HG03095 (cell line): Measurements from ENCODE around the gene INPP5A.

Source experiments
- ATAC-seq: cut with Tn5 transposase; IDR thresholded peaks from one replicate; pipeline ENCODE4 v1.9.1; 2021; ENCODE audit warnings: moderate library complexity; ENCODE audit not compliant: unreplicated experiment

INPP5A gene

DNA sequence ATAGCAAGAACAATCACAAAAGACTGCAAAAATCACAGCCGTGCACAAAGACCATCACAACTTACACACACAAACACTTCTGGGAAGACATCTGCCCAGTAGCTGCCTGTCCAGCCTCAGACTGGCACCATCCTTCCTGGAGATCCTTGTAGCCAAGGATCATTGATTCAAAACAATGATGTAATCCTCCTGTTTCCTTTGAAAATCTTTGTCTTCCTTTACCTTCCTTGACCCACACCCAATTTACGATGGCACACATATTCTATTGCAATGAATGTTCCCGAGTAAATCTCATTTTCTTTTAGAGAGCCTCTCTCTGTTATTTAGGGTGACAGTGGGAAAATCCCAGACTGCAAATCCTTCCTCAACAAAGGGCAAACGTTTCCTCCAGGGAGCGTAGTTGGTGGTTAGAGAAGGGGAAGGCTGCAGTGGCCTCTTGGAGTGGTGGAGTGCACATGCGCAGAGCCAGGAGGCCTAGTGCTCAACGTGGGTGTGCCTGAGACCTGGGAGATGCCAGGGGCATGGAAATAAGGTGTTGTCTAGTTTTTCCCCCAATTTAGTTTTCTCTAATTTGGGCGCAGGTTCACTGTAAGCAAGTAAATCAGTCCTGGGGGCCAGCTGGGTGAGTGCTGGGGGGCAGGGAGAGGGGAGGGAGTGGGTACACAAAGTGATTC, 3.1 kb upstream of the INPP5A start:
- no peak for ATAC-seq

DNA sequence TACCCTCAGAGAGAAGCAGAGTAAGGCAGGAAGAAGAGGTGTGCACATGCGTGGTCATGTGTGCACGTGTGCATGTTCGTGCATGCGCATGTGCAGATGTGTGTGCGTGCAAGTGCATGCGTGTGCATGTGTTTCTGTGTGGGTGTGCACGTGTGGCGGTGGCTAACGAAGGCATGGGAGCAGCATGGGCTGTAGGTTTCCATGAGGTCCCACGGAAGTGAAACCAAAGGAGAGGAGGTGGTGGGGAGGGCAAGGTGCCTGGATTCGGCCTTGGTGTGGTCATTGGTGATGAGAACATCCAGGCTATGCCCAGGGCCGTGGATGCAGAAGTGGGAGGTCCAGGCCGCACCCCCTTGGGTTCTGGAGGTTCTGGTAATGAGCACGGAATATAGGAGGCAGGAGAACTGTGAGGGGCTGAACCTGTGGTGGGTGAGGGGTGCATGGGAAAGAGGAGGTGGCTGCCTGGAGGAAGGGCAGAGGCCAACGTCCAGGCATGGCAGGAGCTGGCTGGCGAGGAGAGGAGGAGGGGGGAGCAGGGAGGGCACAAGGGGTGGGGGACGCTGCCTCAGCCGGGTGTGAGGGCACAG, 2.4 kb upstream of the INPP5A start:
- ATAC-seq, result no peak

DNA sequence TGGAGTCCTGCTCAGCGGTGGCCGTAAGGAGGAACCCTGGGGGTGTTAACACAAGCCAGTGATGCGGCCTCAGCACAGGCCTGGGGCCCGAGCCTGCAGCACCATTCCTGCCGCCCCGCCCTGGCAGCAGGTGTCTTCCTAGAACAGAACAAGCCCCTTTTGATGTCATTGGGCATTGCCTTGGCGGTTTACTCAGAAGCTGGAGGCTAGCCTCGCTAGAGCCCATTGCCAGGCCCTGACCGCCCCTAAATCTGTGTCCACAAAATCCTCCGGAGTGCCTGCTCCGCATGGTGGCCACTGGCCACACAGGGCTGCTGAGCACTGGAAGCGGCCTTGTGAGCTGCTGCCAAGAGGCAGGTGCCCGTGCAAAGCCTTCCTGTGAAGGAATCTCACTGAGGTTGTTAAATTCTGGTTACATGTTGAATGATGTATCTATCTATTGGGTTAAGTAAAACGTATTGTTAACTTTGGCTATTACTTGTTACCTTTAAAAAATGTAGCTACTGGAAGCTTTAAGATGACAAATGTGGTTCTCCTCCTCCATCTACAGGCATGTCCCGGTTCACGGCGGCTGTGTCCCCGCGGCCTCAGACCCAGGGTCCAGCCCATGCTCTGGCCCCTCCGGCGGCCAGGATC, 1.2 kb upstream of the INPP5A start:
- ATAC-seq, result no peak

DNA sequence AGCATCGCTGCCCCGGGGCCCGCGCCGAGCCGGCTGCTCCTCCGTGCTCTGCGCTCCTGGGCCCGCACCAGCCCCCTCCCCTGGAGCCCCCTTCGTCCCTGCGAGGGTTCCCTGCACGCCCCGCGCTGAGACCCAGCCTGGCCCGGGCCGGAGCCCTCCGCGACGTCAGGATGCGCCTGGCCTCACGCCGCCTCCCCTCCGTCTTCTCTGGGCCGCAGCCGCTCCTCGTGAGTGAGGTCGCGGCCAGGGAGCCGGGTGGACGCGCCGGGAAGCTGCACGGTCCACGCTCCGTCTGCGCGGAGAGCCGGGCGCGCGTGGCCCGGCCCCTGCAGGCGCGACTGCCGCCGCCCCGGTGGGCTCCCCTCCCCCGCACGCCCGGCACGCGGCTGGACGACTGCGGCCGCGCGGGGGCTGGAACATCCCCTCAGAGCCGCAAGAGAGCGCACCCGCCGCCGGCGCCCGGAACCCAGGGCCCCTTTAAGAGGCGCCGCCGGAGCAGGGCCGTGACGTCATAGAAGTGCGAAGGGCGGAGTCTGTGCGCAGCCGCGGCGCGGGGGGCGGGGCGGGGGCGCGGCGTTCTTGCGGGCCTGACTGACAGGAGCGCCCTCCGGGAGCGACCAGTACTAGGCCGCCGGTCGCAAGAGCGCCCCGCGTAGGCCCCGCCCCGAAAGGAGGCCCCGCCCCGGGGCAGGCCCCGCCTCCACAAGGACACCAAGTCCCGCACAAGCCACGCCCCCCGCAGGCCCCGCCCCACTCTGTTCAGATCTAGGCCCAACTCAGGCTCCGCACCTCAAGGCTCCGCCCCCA, 507 bp upstream of the INPP5A start:
- ATAC-seq, result peak; percentile 87

DNA sequence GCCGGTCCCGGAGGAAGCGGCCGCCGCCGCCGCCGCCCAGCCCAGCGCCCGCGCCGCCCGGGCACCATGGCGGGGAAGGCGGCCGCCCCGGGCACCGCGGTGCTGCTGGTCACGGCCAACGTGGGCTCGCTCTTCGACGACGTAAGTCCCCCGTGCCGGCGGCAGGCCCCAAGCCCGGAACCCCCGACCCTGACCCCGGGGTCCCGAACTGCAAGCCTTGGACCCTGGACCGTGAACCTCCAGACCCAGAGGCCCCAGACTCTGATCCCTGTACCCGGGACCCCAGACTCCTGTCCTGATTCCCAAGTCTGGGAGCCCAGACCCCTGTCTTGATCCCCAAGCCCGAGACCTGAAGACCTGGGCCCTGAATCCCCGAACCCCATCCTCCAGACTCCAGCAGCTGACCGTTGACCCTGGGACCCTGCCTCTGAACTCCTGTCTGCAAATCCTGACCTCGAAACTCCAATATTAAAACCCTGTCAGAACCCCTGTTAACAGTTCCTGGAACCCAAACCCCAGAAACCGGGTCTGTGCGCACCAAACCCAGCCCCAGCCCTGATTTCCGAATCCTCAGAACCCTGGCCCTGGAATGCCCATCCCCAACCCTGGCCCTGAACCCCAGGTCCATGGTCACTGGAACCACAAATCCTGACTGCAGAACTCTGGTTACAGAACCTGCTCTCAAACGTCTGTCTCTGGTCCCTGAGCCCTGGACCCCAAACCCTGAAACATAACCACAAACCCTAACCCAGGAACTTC, 623 bp downstream of the INPP5A start:
- ATAC-seq, result no peak

DNA sequence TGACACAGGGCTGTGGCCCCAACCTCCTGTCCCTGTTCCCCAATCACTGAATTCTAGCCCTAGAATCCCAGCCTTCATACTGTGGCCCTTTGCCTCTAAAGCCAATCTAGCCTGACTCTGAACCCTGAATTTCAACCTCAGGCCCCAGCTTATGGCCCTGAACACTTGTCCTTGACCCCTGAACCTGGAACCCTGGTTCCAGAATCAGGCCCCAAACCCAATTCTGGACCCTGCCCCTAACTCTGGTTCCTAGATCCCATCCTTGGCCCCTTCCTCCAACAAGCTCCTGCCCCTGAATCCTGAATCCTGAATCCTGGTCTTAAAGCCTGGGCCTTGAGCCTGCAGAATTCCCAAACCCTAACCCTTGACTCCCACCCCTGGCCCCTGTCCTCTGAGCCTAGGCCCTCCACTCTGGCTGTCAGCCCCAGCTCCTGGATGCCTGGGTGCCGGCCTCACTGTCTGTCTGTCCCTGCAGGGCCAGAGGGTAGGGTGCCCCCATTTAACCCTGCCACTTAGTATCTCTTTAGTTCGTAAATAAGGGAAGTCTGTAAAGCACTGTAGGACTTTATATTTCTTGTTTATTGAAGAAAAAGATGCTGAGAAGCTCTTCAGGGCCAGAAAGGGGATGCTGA, 1.3 kb downstream of the INPP5A start:
- ATAC-seq, result no peak

DNA sequence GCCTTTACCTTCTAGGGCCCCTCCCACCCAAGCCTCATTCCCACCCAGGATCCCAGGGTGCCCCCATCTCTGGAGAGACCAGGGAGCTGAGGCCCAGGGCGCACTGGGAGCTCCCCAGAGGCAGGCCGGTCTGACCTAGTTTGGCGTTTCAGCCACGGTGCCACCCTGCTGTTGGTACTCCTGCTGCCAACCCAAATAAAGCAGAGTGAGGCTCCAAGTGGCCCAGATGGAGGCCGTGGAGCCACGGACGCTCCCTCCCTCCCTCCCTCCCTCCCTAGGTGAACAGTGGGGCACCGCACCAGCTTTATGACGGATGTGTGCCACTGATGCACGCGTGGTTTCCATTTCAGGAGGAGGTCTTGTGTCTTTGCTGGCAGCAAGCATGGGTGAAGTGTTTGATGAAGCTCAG, 1.8 kb downstream of the INPP5A start:
- ATAC-seq, result no peak

DNA sequence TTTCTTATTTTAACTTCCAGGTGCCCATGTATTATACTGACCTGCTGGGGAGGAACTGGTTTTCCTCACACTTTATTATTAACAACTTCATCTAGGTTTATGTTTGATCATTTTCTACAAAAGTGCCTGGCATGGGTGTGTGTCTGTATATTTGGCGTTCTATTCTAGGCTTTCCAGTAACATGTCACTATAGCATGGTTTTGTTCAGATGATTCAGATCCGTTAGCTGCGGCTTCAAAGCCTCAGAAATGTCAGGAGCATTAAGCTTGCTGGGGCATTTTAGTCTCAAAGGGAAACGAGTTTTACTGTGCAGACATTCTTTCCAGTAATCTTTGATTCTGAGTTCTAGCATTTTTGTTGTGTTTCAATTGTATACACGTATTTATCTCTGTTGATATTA, 2.3 kb downstream of the INPP5A start:
- ATAC-seq, result no peak

DNA sequence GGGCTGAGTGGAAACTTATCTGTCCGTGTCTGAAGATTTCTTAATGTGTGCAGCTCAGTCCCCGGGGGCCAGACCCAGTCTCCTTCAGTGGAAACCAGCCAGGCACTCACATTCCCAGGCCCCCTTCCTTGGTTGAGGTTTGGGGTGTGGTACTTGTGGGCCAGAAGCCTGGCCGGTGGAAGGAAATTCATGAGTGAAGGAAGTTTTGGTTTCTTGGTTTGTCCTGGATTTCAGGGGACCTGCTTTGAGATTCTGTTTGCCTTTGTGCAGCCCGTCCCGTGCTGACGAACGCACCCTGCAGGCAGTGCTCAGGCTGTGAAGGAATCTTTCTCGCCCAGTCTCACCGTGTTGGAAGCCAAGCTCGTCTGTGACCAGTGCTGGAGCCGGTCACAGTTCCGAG, 2.9 kb downstream of the INPP5A start:
- no peak for ATAC-seq

DNA sequence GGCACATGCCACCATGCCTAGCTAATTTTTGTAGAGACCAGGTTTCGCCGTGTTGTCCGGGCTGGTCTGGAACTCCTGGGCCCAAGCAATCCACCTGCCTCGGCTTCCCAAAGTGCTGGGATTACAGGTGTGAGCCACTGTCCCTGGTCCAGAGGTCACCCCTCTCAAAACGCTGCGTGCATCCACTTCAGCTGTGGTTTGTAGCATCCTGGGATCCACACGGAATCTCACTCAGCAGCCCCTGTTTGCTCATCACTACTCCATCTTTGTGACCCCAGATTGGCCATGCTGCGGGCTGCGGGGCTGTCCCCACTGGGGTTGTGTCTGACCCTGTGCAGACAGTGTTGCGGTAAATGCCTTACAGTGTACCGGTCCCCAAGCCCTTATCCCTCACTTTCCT, 3.5 kb downstream of the INPP5A start:
- ATAC-seq, result no peak

DNA sequence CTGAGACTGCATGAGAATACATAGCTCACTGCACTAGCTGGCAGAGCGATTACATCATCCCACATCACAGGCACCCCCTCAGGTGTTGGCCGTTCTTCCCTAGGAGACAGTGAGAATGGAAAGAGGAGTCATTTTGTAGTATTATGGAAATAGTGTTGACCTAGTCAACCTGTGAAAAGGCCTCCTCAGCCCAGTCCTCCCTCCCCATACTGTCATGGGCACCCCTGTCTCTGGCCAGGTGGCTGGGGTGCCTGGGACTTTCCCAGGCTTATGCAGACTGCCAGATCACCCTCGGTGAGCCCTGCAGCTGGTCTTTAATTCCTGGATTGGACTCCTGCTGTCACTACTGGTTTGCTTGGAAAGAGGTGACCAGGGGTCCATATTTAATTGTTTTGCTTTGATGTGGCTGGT, 4.0 kb downstream of the INPP5A start:
- no peak for ATAC-seq

DNA sequence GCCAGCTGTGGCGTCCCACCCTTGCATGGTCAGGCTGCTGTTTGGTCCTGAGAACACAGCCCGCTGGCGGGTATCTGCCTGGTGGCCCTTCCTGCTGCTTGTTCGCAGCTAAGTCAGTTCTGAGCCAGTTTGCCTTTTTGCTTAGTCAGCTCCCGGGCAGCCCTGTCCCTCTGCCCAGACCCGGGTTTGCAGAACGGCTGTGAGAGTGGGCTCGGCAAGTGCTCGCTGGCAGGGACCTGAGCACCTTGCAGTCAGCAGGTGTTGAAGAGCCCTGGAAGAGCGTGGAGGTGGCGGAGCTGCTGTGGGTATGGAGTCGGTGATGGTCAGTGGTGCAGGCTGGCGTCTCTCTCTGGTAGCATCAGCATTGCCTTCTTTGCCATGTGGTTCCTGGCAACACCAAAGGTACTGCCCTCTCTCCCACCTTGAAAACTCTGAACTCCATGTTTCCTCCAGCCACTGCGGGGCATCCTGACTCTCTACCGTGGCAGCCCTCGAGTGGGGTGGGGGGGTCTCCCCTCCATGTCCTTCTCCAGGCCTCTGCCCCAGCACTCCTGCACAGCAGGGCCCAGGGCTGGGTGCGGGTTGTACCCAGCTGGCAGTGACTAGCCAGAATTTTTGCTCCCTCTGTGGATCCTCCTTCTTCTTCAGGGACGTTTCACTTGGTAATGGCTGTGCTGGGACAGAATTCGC, 4.6 kb downstream of the INPP5A start:
- no peak for ATAC-seq

DNA sequence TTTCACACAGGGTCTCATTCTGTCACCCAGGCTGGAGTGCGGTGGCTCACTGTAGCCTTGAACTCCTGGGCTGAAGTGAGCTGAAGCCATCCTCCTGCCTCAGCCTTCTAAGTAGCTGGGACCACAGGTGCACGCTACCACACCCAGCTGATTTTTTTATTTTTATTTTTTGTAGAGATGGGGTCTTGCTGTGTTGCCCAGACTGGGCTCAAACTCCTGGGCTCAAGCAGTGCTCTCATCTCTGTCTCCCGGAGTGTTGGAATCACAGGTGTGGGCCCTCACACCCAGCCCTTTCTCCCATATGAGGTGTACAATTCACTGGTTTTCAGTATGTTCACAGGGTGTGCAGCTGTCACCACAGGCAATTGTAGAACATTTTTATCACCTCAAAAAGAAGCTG, 5.2 kb downstream of the INPP5A start:
- ATAC-seq, result no peak

DNA sequence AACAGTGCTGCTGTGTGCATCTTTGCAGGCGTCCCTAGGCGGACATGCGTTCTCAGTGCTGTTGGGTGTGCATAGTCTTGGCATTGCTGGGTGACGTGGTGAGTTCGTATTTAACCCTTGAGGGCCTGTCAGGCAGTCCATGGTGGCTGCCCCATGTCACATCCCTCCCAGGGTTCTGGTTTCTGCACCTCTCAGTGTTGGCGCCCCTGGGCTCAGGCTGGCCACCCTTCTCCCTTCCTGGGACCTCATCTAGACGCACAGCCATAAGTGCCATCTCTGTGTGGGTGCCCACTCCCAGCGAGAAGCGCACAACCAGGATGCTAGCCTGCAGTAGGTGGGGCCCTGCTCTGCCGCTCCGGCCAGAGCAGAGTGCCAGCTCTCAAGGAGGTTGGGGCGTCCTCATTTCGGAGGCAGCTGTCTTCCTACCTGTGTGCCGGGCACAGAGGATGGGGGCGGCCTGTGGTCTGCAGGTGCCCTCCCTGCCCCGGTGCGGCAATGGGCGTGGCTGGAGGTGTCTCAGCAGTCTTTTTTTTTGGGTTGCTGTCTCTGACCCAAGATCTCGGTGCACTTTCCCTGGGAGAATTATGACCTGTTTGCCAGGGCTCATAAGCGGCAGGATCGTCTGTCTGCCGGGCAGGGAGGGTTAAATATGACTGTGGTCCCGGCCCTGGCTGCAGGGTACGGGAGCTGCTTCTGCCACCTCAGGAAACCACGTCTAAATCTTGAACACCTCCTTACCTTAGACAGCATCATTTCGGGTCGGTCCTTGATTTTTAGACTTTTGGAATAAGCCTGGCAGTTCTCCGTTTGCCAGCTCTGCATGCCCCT, 6.5 kb downstream of the INPP5A start:
- ATAC-seq, result no peak

DNA sequence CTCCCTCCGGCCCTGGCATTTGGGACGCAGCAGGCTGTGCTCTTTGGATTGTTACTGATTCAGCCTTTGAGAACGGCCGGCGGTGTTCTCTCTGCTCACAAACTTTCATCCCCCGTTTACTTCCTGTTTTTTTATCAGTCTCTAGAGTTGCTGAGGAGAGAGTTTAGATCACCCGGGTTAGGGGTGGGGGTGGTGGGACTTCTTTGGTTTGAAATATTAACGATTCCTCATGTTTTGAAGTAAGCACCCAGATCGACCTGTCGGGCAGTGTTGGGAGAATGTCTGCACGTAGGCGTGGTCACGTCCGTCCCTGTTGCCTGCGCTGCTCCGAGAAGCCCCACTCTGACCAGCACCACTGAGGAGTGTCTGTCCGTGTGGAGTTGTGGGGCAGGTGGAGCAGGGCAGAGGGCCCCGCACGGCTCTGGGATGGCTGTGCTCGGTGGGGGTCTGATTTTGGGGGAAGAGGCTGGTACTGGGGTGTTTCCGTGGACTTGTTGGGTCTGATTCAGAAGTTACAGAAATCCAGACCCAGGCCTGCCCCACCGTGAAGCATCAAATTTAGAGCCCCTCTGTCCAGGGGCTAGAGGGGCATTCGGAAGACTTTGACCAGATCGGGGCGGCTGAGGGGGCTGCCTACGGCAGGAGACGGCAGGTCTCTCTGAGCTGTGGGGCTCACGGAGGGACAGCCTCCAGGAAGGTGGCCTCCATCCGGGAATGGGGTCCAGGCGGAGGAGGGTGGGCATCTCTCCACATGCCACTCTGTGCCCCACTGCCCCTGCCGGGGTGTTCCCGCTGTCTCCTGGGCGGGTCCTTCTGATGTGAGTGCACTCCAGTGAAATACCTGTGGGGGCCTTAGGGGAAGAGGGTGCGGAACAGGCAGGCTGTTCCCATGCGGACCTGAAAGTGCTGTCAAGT, 7.4 kb downstream of the INPP5A start:
- no peak for ATAC-seq

DNA sequence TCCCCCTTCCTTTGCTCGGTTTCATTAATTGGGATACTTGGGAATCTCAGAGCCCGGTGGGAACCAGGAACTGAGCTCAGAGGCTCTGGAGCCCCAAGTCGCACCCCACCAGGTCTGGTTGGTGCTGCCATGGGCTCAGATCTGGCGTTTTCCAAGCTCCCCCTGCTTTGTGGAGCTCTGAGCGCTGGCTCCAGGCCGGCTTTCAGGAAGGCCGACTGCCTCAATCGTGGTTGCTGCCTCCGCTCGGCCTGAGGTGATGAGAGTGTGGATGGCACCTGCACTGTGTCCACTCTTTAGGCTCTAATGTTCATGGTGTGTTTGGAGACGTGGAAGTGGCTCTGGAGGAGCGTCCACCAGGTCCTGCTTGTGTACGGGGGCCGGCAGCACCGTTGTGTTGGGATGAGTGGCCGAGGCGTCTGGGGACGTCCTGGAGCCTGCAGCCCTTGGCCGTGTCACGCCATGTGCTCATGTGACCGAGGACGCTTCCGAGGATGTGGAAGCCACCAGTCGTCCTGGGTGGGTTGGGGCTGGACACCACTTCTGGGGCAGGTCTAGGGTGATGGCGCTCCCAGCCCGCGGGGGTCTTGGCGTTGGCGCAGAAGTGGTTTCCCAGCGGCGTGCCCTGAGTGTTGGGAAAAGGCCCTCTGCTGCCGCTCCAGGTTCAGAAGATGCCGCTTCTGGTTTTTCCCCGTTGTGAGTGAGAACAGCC, 8.2 kb downstream of the INPP5A start:
- ATAC-seq, result no peak
